ENCODE measurements around the gene WBP1. TPM values are rescaled to one million over a fixed set of nuclear protein-coding genes. Genes with fewer than 3 reads are reported as not detected.

WBP1 gene
- total RNA-seq, 2 donors from 2014 or later: 27.4 to 47.1 TPM

DNA sequence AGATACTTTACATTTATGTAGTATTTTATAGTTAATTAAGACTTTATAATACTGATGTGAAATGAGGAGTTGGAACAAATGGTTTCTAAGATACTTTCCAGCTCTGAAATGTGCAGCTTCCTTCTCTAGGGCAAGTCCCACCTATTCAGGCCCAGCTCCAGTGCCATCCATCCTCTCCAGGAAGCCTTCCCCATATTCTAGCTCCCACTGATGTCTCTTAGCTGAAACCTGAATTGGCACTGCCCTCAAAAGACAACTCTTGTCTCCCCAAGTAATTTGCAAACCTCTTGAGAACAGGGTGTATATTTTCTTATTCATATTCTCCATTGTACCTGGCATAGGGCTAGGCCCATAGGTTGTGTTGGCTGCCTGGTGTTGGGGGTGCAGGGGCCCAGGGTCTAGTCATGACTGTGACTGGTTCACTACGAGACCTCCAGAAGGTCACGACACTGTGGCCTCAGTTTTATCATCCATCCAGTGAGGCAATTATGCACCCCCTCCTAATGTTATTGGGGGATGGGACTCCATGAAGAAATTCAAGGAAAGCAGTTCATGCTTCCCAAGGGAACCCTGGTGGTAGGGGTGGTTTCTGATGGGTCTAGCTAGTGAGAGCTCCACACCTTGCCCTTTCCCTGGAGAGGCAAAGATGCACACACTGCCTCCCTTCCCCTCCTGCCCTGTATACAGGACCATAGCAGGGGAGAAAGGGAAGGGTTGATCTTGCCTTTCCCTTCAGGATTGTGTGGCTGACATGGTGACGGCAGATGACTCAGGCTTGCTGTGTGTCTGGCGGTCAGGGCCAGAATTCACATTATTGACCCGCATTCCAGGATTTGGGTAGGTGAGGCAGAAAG, 33.9 kb upstream of the WBP1 start:
- H3K27me3 ChIP-seq (replicated peaks; ENCODE audit: insufficient read depth): no peaks in the 10 kb centered on the region
- ATAC-seq (ENCODE audit: insufficient number of reproducible peaks, low FRiP score, low read depth) (no peak), DNase-seq (ENCODE audit: low spot score) (no peak)
- peaks cover 12% of the 10 kb centered on the region for H3K36me3 ChIP-seq
- H3K4me1 ChIP-seq (ENCODE audit: control insufficient read depth in 1 of 2, low read depth in 2 of 2): peaks cover 0 to 13% of the 10 kb centered on the region in 2 donors
- H3K4me3 ChIP-seq: no peak overlapping the region
- H3K9me3 ChIP-seq: no peaks in the 10 kb centered on the region
- TF ChIP-seq, protein P1, sequence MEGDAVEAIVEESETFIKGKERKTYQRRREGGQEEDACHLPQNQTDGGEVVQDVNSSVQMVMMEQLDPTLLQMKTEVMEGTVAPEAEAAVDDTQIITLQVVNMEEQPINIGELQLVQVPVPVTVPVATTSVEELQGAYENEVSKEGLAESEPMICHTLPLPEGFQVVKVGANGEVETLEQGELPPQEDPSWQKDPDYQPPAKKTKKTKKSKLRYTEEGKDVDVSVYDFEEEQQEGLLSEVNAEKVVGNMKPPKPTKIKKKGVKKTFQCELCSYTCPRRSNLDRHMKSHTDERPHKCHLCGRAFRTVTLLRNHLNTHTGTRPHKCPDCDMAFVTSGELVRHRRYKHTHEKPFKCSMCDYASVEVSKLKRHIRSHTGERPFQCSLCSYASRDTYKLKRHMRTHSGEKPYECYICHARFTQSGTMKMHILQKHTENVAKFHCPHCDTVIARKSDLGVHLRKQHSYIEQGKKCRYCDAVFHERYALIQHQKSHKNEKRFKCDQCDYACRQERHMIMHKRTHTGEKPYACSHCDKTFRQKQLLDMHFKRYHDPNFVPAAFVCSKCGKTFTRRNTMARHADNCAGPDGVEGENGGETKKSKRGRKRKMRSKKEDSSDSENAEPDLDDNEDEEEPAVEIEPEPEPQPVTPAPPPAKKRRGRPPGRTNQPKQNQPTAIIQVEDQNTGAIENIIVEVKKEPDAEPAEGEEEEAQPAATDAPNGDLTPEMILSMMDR (IDR thresholded peaks at IDR 0.05): no peak
- H3K27ac ChIP-seq: no peak overlapping the region

DNA sequence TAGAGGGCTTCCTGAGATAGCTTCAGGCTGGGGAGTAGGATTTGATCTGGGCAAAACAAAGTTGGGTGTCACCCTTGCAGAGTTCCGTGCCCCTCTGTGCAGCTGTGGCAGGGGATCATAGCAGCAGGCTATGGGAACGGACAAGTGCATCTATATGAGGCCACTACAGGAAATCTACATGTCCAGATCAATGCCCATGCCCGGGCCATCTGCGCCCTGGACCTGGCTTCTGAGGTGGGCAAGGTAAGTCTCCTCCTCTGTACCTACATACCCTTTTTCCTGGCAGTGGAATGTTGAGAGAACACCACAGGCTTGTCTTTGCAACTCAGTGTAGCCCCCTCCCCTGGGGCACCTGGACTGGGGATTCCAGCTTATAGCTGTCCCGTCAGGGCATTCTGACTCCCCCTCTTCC, 33.2 kb upstream of the WBP1 start:
- TF ChIP-seq, protein P1 (IDR thresholded peaks at IDR 0.05): no peak
- no peak for DNase-seq (ENCODE audit: low spot score)
- H3K27me3 ChIP-seq (replicated peaks; ENCODE audit: insufficient read depth): no peaks in the 10 kb centered on the region
- peaks cover 17% of the 10 kb centered on the region for H3K36me3 ChIP-seq
- no peaks in the 10 kb centered on the region for H3K9me3 ChIP-seq
- ATAC-seq (ENCODE audit: insufficient number of reproducible peaks, low FRiP score, low read depth): no peak
- H3K27ac ChIP-seq: no peak overlapping the region
- no peak overlapping the region for H3K4me3 ChIP-seq
- peaks cover 0 to 13% of the 10 kb centered on the region in 2 donors for H3K4me1 ChIP-seq (ENCODE audit: control insufficient read depth in 1 of 2, low read depth in 2 of 2)

DNA sequence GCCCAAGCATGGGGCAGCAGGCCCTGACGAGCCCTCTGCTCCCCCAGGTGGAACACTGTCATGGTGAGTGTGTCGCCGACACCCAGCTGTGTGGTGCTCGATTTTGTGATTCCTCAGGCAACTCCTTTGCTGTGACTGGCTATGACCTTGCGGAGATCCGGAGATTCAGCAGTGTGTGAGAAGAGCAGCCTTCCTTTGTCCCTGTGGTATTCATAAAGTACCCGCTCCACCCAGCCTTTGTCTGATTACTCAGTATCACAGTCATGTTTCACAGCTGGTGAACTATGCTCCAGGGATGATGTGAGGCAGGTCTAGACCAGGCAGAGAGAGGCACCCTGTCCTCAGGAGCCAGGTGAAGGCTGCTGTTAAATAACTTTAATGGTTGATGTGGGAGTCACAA, 32.7 kb upstream of the WBP1 start:
- DNase-seq (ENCODE audit: low spot score) (no peak), ATAC-seq (ENCODE audit: insufficient number of reproducible peaks, low FRiP score, low read depth) (no peak)
- Histone ChIP-seq H3K27ac (no peak overlapping the region), H3K4me3 (no peak overlapping the region), H3K27me3 (replicated peaks; ENCODE audit: insufficient read depth) (no peaks in the 10 kb centered on the region), H3K4me1 (ENCODE audit: control insufficient read depth in 1 of 2, low read depth in 2 of 2) (peaks cover 0 to 13% of the 10 kb centered on the region in 2 donors), H3K9me3 (no peaks in the 10 kb centered on the region), H3K36me3 (peaks cover 22% of the 10 kb centered on the region)
- TF ChIP-seq, protein P1 (IDR thresholded peaks at IDR 0.05): no peak

DNA sequence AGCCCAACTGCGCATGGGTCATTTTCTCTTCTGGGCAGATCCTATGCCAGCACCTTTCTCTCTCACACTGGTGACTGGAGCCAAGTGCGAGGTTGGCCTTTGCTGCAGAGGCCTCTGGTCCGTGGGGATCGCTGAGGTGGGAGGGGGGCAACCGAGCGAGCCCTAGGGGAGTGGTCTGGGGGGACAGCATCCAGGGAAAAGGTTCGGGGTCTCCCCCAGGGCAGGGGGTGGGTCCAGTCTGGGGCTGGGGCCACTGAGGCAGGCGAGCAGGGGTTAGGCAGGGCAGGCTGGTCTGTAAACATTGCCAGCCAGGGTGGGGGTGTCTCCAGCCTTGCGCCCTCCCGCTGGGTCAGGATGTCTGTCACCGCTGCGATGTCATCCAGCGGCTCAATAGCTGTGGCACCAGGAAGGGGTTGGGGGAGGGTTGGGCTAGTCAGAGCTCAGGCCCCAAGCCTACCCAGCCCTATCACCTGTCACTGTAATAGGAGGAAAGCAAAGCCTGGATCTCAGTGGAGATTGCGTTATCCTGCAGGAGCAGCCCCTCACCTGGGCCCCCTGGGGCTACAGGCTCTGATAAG, 32.0 kb upstream of the WBP1 start:
- H3K9me3 ChIP-seq: no peaks in the 10 kb centered on the region
- H3K4me1 ChIP-seq (ENCODE audit: control insufficient read depth in 1 of 2, low read depth in 2 of 2): peaks cover 0 to 7% of the 10 kb centered on the region in 2 donors
- H3K36me3 ChIP-seq: peaks cover 26% of the 10 kb centered on the region

DNA sequence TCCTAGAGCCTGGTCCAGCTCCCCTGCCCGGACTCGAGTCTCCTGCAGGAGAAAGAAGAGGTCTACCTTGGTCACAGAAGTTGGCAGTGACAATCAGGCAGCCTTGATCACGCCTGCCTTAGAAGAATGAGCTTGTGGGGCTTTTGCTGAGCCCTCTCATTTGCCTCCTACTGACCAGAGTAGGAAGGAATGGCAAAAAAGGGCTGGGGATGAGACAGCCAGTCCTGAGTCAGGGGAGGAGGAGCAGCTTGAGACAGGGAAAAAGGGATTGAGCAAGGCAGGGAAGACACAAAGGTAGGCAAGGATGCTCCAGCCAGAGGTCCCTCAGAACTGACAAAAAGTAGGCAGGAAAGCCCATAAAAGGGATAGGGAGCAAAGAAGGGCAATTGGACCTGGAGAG, 30.7 kb upstream of the WBP1 start:
- Histone ChIP-seq H3K27me3 (replicated peaks; ENCODE audit: insufficient read depth) (no peaks in the 10 kb centered on the region), H3K36me3 (peaks cover 29% of the 10 kb centered on the region), H3K9me3 (no peaks in the 10 kb centered on the region), H3K27ac (no peak overlapping the region), H3K4me3 (no peak overlapping the region), H3K4me1 (ENCODE audit: control insufficient read depth in 1 of 2, low read depth in 2 of 2) (no peaks in the 10 kb centered on the region)
- TF ChIP-seq, protein P1 (IDR thresholded peaks at IDR 0.05): no peak
- DNase-seq (ENCODE audit: low spot score) (no peak), ATAC-seq (ENCODE audit: insufficient number of reproducible peaks, low FRiP score, low read depth) (no peak)

More for the DNA sequence above, 32.0 kb upstream of the WBP1 start:
- Histone ChIP-seq H3K27ac (no peak overlapping the region), H3K27me3 (replicated peaks; ENCODE audit: insufficient read depth) (no peaks in the 10 kb centered on the region), H3K4me3 (no peak overlapping the region)
- ATAC-seq (ENCODE audit: insufficient number of reproducible peaks, low FRiP score, low read depth): no peak
- TF ChIP-seq, protein P1 (IDR thresholded peaks at IDR 0.05): no peak
- DNase-seq (ENCODE audit: low spot score): no peak
